Embryonic facial prominence (tissue), 1 donor: ENCODE measurements around the gene METTL23.
"Not testable (repeated sequence)": the region's sequence is repeated elsewhere in the genome, so short reads cannot be mapped to it uniquely, and the experiment has no call there.

Source experiments
- DNase-seq: peaks from one replicate; pipeline ENCODE4 v3.0.0-alpha.2; 2016; ENCODE audit errors: extremely low spot score

The METTL23 gene

GRCh38 chr17:76734080-76734840, 7.6 kb downstream of the METTL23 start:
- no peak for DNase-seq

- DNase-seq = no peak
Observed at GRCh38 chr17:76735006-76735405, 8.4 kb downstream of the METTL23 start.

DNA sequence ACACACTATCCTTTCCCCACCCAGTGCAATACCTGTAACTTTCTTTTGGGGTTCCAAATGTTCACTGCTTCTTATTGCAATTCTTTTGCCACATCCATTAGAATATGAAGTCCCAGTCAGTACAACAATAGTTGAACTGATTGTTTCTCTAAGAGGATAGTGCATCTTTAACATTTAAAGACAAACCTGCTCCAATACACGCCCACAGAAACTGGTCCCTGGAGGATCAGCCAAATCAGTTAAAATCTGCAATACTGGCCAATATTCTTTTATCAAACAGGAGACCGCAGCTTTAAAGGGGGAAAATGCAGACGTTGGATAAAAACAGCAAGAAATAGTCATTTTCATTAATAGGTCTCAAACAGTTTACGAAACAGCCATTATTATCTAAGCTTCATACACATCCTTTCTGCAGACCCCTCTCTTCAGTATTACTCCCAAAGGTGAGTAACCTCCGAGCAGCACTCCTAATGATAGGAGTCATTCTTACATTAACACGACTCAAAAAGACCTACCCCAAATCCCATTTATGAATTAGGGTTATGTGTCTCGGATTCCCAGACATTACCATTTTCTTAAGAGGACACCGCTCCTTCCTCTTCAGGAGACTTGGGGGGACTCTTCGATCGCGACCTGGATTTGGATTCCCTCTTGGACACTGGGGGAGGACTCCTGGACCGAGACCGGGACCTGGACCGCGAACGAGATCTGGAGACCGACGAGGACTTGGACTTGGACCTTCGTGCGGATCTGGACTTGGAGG, 9.1 kb downstream of the METTL23 start:
- DNase-seq = no peak

DNA sequence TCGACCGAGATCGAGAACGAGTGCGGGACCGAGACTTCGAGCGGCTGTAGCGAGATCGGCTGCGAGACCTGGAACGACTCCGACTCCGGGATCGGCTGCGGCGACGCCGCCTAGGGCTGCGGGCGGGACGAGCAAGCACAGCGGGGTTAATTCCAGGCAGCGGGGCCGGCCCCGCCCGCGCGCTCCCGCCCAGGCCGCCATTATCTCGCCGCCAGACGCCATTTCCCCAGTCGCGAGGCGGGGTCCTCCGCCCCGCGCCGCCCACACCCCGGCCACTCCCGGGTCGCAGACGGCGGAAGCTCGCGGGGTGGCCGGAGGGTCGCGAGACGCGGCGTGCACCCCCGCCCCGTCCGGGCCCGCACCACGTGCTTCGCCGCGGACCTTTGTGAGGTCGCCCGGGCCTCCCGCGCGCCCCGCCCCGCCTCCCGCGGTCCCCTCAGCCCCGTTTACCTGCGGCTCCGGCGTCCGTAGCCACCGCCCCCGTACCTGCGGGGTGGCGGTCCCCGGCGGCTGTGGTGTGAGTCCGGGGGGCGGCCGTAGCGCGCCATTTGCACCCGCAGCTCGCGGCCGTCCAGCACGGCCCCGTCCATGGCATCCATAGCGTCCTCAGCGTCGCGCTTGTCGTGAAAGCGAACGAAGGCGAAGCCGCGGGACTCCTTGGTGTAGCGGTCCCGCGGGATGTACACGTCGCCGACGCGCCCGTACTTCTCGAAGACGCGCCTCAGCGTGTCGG, 9.9 kb downstream of the METTL23 start:
- peak; percentile 45 for DNase-seq

DNA sequence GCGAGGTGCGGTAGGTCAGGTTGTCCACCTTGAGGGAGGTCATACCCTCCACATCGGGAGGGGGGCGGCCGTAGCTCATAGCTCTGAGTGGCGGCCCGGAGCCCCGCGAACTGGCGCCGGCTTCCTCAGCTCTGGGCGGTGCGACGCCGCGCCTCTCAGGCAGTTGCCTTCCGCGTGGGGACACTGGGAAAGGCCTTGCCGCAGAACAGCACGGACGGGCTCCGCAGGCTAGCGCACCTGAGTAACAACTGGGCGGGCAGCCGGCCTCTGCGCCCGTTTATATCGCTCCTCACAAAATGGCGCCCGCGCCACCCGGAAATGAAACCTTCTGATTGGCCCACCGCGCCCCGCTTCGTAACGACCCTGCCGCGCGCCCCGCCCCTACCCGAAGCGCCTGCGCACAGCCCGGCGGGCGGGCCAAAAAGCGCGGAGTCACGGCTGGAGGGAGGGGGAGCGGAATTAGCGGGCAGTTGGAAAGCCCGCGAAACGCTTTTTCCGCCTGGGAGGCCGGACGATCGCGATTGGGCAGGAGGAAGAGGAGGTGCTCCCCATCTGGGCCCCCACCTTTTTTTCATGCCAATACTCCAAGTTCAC, 10.5 kb downstream of the METTL23 start, which contains the start of gene SRSF2:
Gene SRSF2 (minus strand): TSS at position 250 of the 594 bp plus-strand sequence. CDS start 171 bp downstream, at position 79.
- peak; percentile 99 for DNase-seq

GRCh38 chr17:76737676-76738467, 11.2 kb downstream of the METTL23 start, which contains the start of gene MFSD11:
Gene MFSD11, plus strand, starts transcription at chr17:76738119. Its CDS starts 234 bp downstream, at chr17:76738353.
- peak; percentile 77 for DNase-seq

- no peak for DNase-seq
Observed at GRCh38 chr17:76738468-76738850, 11.8 kb downstream of the METTL23 start.

GRCh38 chr17:76739568-76740115, 13.0 kb downstream of the METTL23 start:
- DNase-seq = not testable (repeated sequence)

DNA sequence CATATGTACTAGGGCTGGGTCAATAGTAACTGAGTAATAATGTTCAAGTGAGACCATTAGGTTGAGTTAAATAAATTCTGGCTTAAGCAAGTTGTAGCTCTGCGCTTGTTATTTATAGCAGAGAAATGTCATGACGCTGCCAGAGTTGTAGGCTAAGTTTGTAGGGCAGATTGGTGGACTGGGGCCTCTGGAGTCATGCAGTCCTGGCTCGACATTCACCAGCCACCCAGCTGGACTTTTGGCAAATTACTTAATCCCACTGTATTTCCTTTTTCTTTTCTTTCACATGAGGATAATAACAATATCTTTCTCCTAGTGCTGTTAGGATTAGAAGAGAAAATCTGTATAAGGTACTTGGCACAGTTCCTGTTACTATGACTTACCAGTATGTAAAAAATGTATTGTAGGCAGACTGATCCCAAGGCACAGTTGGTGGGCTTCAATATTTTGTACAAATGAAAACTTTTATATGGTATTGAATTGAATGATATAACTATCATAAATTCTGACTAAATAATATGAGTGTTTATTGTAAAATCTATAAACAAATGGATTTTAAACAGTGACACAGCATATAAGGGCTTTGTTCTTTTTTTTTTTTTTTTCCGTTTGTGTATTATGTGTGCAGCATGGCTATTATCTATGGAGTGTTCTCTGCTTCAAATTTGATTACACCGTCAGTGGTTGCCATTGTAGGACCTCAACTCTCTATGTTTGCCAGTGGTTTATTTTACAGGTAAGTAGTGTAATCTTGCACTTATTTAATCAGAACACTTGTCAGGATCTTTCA, 13.9 kb downstream of the METTL23 start:
- DNase-seq = no peak

DNA sequence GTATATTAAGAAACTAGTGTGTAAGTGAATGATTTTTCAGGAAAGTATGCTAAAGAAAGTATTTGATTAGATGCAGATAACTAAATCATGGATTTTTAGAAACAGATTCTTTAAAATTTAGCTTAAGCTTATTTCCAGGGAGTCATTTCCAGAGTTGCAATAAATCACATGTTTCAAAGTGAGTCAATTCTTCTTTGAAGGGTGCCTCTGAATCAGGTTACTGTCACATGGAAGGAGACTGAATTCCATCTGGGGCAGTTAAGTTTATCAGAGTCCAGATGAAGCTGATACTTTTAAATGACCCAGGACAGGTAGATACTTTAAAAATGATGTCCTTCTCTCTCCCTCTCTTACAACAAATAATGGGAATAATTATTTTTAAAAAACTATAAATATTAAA, 16.3 kb downstream of the METTL23 start:
- DNase-seq = no peak

GRCh38 chr17:76744747-76745146, 18.1 kb downstream of the METTL23 start:
- no peak for DNase-seq

- not testable (repeated sequence) for DNase-seq
Observed at GRCh38 chr17:76745785-76746184, 19.1 kb downstream of the METTL23 start.

DNA sequence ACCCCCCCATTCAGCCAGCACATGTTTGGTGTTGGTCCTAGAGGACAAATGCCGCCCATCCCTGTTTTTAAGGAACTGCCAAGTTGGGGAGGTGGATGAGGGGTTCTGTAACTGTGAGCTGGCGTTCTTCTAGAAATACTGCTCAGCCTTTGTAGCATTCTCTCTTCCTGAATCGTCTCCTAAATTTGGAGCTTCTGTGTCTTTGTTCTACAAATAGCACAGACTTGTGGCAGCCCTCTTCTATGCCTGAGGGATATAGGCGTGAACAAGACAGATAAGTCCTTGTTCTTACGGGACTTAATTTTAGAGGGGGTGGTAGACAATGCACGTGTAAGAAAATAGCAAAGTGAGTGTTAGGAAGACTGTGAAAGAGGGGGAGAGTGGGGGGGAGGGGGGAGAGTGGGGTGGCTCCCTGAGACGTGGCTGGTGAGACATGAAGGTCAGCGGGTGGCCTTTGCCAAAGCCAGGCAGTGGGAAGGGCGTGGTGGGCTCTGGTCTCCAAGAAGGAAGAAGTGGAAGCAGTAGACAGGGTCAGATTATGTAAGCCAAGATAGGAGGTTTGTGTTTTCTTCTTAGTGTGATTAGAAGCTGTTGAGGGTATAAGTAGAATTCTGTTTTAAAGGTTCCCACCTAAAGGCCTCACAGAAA, 21.2 kb downstream of the METTL23 start:
- no peak for DNase-seq

- no peak for DNase-seq
Observed at GRCh38 chr17:76748657-76749056, 22.0 kb downstream of the METTL23 start.

DNA sequence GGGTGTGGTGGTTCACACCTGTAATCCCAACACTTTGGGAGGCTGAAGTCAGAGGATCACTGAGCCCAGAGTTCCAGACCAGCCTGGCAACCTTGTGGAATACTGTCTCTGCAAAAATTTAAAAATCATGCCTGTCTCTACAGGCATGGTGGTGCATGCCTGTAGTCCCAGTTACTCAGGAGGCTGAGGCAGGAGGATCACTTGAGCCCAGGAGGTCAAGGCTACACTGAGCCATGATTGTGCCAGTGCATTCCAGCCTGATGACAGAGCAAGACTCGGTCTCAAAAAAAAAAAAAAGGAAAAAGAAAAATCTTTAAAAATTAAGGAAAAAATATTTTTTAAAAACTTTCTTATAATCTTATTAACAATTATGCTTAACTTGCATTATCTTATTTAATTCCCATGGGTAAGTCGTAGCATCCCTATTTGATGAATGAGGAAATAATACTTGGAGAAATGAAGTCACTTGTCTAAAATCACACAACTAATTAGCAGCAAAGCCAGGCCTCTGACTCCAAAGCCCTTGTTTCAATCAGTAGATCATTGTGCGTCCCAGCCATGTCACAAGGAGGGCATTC, 24.9 kb downstream of the METTL23 start:
- no peak for DNase-seq

DNA sequence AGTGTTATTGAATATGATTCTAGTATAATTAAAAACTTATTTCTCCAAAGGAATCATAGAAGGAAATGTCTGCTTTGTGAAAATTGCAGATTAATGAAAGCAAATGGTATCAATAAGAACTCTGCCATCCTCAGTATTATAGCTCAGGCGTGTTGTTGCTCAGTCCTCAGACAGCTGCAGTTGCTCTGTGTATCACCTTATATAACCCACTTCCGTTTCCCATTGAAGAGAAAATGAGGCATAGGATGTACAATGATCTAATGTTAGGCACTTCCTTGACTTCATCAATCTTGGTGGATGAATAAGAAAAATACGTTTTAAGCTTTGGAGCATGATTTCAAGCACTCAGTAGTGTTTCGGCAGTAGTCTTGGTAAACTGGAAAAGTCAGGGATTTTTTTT, 25.4 kb downstream of the METTL23 start:
- no peak for DNase-seq

- no peak for DNase-seq
Observed at GRCh38 chr17:76753061-76753961, 26.7 kb downstream of the METTL23 start.

GRCh38 chr17:76755285-76755684, 28.6 kb downstream of the METTL23 start:
- DNase-seq = no peak
